Measurements from ENCODE around the gene UNC80. TPM values are rescaled to one million over a fixed set of nuclear protein-coding genes. Genes with fewer than 3 reads are reported as not detected.

UNC80 gene
- total RNA-seq, 2 experiments from 2014 or later: not detected

- no peak for ATAC-seq
- Mint-ChIP-seq H3K27ac (no peak overlapping the region), H3K4me1 (no peaks in the 10 kb centered on the region), H3K9me3 (ENCODE audit: low read depth) (no peaks in the 10 kb centered on the region), H3K36me3 (peaks cover 9% of the 10 kb centered on the region), H3K4me3 (no peak overlapping the region), H3K27me3 (no peaks in the 10 kb centered on the region)
- DNase-seq: no peak
- CTCF ChIA-PET: no interaction called here
Measured at GRCh38 chr2:210046851-210047500, 275.3 kb downstream of the UNC80 start.

Other genes starting within 250 kb of the UNC80 start
- gene RPE, start 230.8 kb downstream of the UNC80 start, total RNA-seq: 10 to 100 TPM; 54.3 to 60.7 TPM